CD8-positive, alpha-beta memory T cell (primary cell): ENCODE results near the gene IFNA17. TPM values are rescaled to one million over a fixed set of nuclear protein-coding genes. Genes with fewer than 3 reads are reported as not detected.
"Not testable (repeated sequence)": the region's sequence is repeated elsewhere in the genome, so short reads cannot be mapped to it uniquely, and the experiment has no call there.

Experiments
- CTCF ChIA-PET: fragments of 350-600 bp; sonication (Branson Sonifier 250); formaldehyde crosslinking; loops from one replicate; lab custom pipeline; 2021; ENCODE audit warnings: antibody characterized with exemption; lab: Charles Lee
- POLR2A ChIA-PET: fragments of 350-600 bp; sonication (Branson Sonifier 250); formaldehyde crosslinking; loops from one replicate; lab custom pipeline; 2021; ENCODE audit warnings: antibody characterized with exemption; lab: Charles Lee
- DNase-seq, 5 donors: peaks; one replicate each; pipeline versions ENCODE4 v3.0.0 to v3.0.0-alpha.2; 2020 to 2022; ENCODE audit warnings: mixed read lengths in 1 of 5
- H3K27ac ChIP-seq: one replicate; pipeline ENCODE4 v1.7.0; 2013; ENCODE audit warnings: low read depth, mild to moderate bottlenecking, low read length, moderate library complexity
- H3K27me3 ChIP-seq: 2 replicates; pipeline ENCODE4 v1.7.0; 2013; ENCODE audit warnings: low read length, mild to moderate bottlenecking; ENCODE audit not compliant: insufficient read depth, poor library complexity, severe bottlenecking
- H3K36me3 ChIP-seq: 2 replicates; pipeline ENCODE4 v1.7.0; 2013; ENCODE audit warnings: mild to moderate bottlenecking, low read length, moderate library complexity; ENCODE audit not compliant: insufficient read depth
- H3K4me1 ChIP-seq: 2 replicates; pipeline ENCODE4 v1.7.0; 2013; ENCODE audit warnings: mild to moderate bottlenecking, low read length, moderate library complexity; ENCODE audit not compliant: insufficient read depth
- H3K4me3 ChIP-seq: 2 replicates; pipeline ENCODE4 v1.7.0; 2013; ENCODE audit warnings: mild to moderate bottlenecking, low read length
- H3K9me3 ChIP-seq: 2 replicates; pipeline ENCODE4 v1.7.0; 2013; ENCODE audit warnings: mild to moderate bottlenecking, low read length
- H3K27ac Mint-ChIP-seq, 8 donors: one replicate each; pipeline ENCODE4 v1.8.0; 2020 to 2021; ENCODE audit warnings: mixed read lengths in 8 of 8, mild to moderate bottlenecking in 6 of 8, inconsistent platforms in 3 of 8, moderate library complexity in 3 of 8
- H3K27me3 Mint-ChIP-seq, 2 donors: one replicate each; pipeline ENCODE4 v1.8.0; 2020 to 2021; ENCODE audit warnings: mixed read lengths in 2 of 2, mild to moderate bottlenecking in 1 of 2, moderate library complexity in 1 of 2
- H3K36me3 Mint-ChIP-seq, 3 donors: one replicate each; pipeline ENCODE4 v1.8.0; 2020 to 2021; ENCODE audit warnings: mixed read lengths in 3 of 3, inconsistent platforms in 1 of 3, mild to moderate bottlenecking in 1 of 3
- H3K4me1 Mint-ChIP-seq, 3 donors: one replicate each; pipeline ENCODE4 v1.8.0; 2020 to 2021; ENCODE audit warnings: mixed read lengths in 3 of 3, inconsistent platforms in 1 of 3, mild to moderate bottlenecking in 1 of 3
- H3K4me3 Mint-ChIP-seq, 7 donors: one replicate each; pipeline ENCODE4 v1.8.0; 2020 to 2021; ENCODE audit warnings: mixed read lengths in 7 of 7, mild to moderate bottlenecking in 6 of 7, moderate library complexity in 4 of 7, inconsistent platforms in 2 of 7
- H3K9me3 Mint-ChIP-seq, 5 donors: one replicate each; pipeline ENCODE4 v1.8.0; 2020 to 2022; ENCODE audit warnings: mixed read lengths in 5 of 5, mild to moderate bottlenecking in 3 of 5, moderate library complexity in 2 of 5, inconsistent platforms in 1 of 5
- polyA plus RNA-seq: library from polyadenylated mRNA; unstranded; fragments of 300-500 nt; fragmentation: Illumina TruSeq; gene quantifications from one replicate; pipeline ENCODE4 v1.2.3, GENCODE V29; 2021
- total RNA-seq, 2 experiments: library from RNA; stranded (reverse); gene quantifications; one replicate each; pipeline ENCODE4 v1.2.3, GENCODE V29; 2021

Gene IFNA17
- total and polyA plus RNA-seq, 3 experiments from 2014 or later = not detected

- DNase-seq, H3K9me3 Mint-ChIP-seq, H3K36me3 ChIP-seq, POLR2A ChIA-PET, H3K4me3 Mint-ChIP-seq, H3K4me1 Mint-ChIP-seq, H3K27ac ChIP-seq, H3K9me3 ChIP-seq, H3K36me3 Mint-ChIP-seq, H3K4me3 ChIP-seq, H3K27ac Mint-ChIP-seq, H3K4me1 ChIP-seq, H3K27me3 ChIP-seq, CTCF ChIA-PET: not testable (repeated sequence)
- H3K27me3 Mint-ChIP-seq = peaks cover 16 to 44% of the 10 kb centered on the region in 2 donors
These were observed 25.9 kb downstream of the IFNA17 start, which contains the start of gene IFNA7 for GRCh38 chr9:21202105-21202504. Gene IFNA7, minus strand, starts transcription at chr9:21202205. Its CDS starts 40 bp downstream, at chr9:21202165.

GRCh38 chr9:21194867-21195776 is 32.9 kb downstream of the IFNA17 start:
- peak overlapping the region in 1 of 8 donors; percentile 60 for H3K27ac Mint-ChIP-seq
- not testable (repeated sequence) for H3K4me3 ChIP-seq, H3K4me1 Mint-ChIP-seq, H3K27ac ChIP-seq, H3K4me1 ChIP-seq, H3K9me3 Mint-ChIP-seq, H3K36me3 ChIP-seq, H3K27me3 Mint-ChIP-seq, H3K9me3 ChIP-seq, H3K27me3 ChIP-seq, H3K36me3 Mint-ChIP-seq
- CTCF ChIA-PET = interaction anchor here (0.7 to 2.1 kb wide), 17 partner anchors 8 to 595 kb away, joined by 3 to 16 read pairs (median 4); no protein-coding TSS in a partner anchor
- peak overlapping the region; percentile 7 to 64 (median 43) for H3K4me3 Mint-ChIP-seq
- POLR2A ChIA-PET = interaction anchor here (1.0 kb wide), 1 partner anchor 139 kb away, joined by 3 read pairs; no protein-coding TSS in a partner anchor
- peak in 3 of 5 donors; percentile 13 to 35 (median 29) for DNase-seq

- peaks cover 9 to 14% (median 12%) of the 10 kb centered on the region in 3 donors for H3K4me1 Mint-ChIP-seq
- H3K4me3 Mint-ChIP-seq, H3K27me3 Mint-ChIP-seq, DNase-seq, H3K4me3 ChIP-seq, H3K9me3 ChIP-seq, POLR2A ChIA-PET, H3K27ac Mint-ChIP-seq, H3K36me3 ChIP-seq, H3K36me3 Mint-ChIP-seq, H3K9me3 Mint-ChIP-seq, H3K27me3 ChIP-seq, CTCF ChIA-PET, H3K27ac ChIP-seq, H3K4me1 ChIP-seq: not testable (repeated sequence)
These were observed 40.5 kb downstream of the IFNA17 start, which contains the start of gene IFNA4 for GRCh38 chr9:21187487-21187886. Gene IFNA4, minus strand, starts transcription at chr9:21187587. Its CDS starts 56 bp downstream, at chr9:21187531.

- H3K9me3 ChIP-seq, H3K27me3 ChIP-seq, H3K27ac ChIP-seq, H3K9me3 Mint-ChIP-seq, H3K36me3 ChIP-seq, H3K36me3 Mint-ChIP-seq, H3K4me1 ChIP-seq, POLR2A ChIA-PET, H3K4me3 ChIP-seq, H3K27me3 Mint-ChIP-seq: not testable (repeated sequence)
- Mint-ChIP-seq H3K27ac (peak overlapping the region in 4 of 8 donors; percentile 15 to 40 (median 27)), H3K4me1 (peaks cover 9 to 14% (median 12%) of the 10 kb centered on the region in 3 donors), H3K4me3 (peak overlapping the region in 2 of 7 donors; percentile 5 to 67)
- peak in 2 of 5 donors; percentile 16 to 20 for DNase-seq
- CTCF ChIA-PET = interaction anchor here (0.7 to 3.9 kb wide), 22 partner anchors 8 to 605 kb away, joined by 3 to 16 read pairs (median 3); no protein-coding TSS in a partner anchor
These were observed 44.9 kb downstream of the IFNA17 start for GRCh38 chr9:21182810-21183736.

Other genes starting within 250 kb of the IFNA17 start
- gene HACD4, start 196.6 kb downstream of the IFNA17 start, total RNA-seq = 1 to 10 TPM; 4.4 TPM
- gene HACD4, start 196.6 kb downstream of the IFNA17 start, polyA plus RNA-seq = 8.3 TPM
- gene IFNB1, start 150.3 kb downstream of the IFNA17 start, total RNA-seq = not detected
- gene IFNB1, start 150.3 kb downstream of the IFNA17 start, polyA plus RNA-seq = not detected
- gene IFNW1, start 86.4 kb downstream of the IFNA17 start, total RNA-seq = not detected
- gene IFNW1, start 86.4 kb downstream of the IFNA17 start, polyA plus RNA-seq = 0.14 TPM
- not detected for gene IFNA21, start 61.6 kb downstream of the IFNA17 start, total RNA-seq
- not detected for gene IFNA21, start 61.6 kb downstream of the IFNA17 start, polyA plus RNA-seq
- not detected for gene IFNA4, start 40.6 kb downstream of the IFNA17 start, total RNA-seq
- gene IFNA4, start 40.6 kb downstream of the IFNA17 start, polyA plus RNA-seq = not detected
- gene IFNA7, start 26.0 kb downstream of the IFNA17 start, total RNA-seq = not detected
- not detected for gene IFNA7, start 26.0 kb downstream of the IFNA17 start, polyA plus RNA-seq
- not detected for gene IFNA10, start 21.1 kb downstream of the IFNA17 start, total RNA-seq
- gene IFNA10, start 21.1 kb downstream of the IFNA17 start, polyA plus RNA-seq = not detected
- gene IFNA16, start 10.9 kb downstream of the IFNA17 start, total RNA-seq = not detected
- gene IFNA16, start 10.9 kb downstream of the IFNA17 start, polyA plus RNA-seq = not detected
- not detected for gene IFNA14, start 11.8 kb upstream of the IFNA17 start, total RNA-seq
- gene IFNA14, start 11.8 kb upstream of the IFNA17 start, polyA plus RNA-seq = not detected
- not detected for gene IFNA5, start 77.1 kb upstream of the IFNA17 start, total RNA-seq
- not detected for gene IFNA5, start 77.1 kb upstream of the IFNA17 start, polyA plus RNA-seq
- 10 to 100 TPM; 16.0 to 16.3 TPM for gene KLHL9, start 107.2 kb upstream of the IFNA17 start, total RNA-seq
- gene KLHL9, start 107.2 kb upstream of the IFNA17 start, polyA plus RNA-seq = 16.9 TPM
- not detected for gene IFNA6, start 122.7 kb upstream of the IFNA17 start, total RNA-seq
- not detected for gene IFNA6, start 122.7 kb upstream of the IFNA17 start, polyA plus RNA-seq
- gene IFNA13, start 139.8 kb upstream of the IFNA17 start, total RNA-seq = not detected
- gene IFNA13, start 139.8 kb upstream of the IFNA17 start, polyA plus RNA-seq = not detected
- not detected for gene IFNA2, start 157.2 kb upstream of the IFNA17 start, total RNA-seq
- gene IFNA2, start 157.2 kb upstream of the IFNA17 start, polyA plus RNA-seq = not detected
- not detected for gene IFNA8, start 180.9 kb upstream of the IFNA17 start, total RNA-seq
- not detected for gene IFNA8, start 180.9 kb upstream of the IFNA17 start, polyA plus RNA-seq
- gene IFNA1, start 212.2 kb upstream of the IFNA17 start, total RNA-seq = not detected
- not detected for gene IFNA1, start 212.2 kb upstream of the IFNA17 start, polyA plus RNA-seq